ENCODE measurements around the gene PSMC4.

DNA sequence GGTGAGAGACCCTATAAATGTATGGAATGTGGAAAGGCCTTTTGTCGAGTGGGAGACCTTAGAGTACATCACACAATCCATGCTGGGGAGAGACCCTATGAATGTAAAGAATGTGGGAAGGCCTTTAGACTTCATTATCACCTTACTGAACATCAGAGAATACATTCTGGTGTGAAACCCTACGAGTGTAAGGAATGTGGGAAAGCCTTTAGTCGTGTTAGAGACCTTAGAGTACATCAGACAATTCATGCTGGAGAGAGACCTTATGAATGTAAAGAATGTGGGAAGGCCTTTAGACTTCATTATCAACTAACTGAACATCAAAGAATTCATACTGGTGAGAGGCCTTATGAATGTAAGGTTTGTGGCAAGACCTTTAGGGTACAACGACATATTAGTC, 43.0 kb downstream of the PSMC4 start:
- TF ChIP-seq, protein P1, sequence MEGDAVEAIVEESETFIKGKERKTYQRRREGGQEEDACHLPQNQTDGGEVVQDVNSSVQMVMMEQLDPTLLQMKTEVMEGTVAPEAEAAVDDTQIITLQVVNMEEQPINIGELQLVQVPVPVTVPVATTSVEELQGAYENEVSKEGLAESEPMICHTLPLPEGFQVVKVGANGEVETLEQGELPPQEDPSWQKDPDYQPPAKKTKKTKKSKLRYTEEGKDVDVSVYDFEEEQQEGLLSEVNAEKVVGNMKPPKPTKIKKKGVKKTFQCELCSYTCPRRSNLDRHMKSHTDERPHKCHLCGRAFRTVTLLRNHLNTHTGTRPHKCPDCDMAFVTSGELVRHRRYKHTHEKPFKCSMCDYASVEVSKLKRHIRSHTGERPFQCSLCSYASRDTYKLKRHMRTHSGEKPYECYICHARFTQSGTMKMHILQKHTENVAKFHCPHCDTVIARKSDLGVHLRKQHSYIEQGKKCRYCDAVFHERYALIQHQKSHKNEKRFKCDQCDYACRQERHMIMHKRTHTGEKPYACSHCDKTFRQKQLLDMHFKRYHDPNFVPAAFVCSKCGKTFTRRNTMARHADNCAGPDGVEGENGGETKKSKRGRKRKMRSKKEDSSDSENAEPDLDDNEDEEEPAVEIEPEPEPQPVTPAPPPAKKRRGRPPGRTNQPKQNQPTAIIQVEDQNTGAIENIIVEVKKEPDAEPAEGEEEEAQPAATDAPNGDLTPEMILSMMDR (conservative IDR thresholded peaks at IDR 0.05; ENCODE audit: low read length), result no peak
- TF ChIP-seq EZH2phosphoT487 (IDR thresholded peaks at IDR 0.05; ENCODE audit: borderline replicate concordance), result no peak
